ENCODE results near the gene LRP1.

The LRP1 gene

DNA sequence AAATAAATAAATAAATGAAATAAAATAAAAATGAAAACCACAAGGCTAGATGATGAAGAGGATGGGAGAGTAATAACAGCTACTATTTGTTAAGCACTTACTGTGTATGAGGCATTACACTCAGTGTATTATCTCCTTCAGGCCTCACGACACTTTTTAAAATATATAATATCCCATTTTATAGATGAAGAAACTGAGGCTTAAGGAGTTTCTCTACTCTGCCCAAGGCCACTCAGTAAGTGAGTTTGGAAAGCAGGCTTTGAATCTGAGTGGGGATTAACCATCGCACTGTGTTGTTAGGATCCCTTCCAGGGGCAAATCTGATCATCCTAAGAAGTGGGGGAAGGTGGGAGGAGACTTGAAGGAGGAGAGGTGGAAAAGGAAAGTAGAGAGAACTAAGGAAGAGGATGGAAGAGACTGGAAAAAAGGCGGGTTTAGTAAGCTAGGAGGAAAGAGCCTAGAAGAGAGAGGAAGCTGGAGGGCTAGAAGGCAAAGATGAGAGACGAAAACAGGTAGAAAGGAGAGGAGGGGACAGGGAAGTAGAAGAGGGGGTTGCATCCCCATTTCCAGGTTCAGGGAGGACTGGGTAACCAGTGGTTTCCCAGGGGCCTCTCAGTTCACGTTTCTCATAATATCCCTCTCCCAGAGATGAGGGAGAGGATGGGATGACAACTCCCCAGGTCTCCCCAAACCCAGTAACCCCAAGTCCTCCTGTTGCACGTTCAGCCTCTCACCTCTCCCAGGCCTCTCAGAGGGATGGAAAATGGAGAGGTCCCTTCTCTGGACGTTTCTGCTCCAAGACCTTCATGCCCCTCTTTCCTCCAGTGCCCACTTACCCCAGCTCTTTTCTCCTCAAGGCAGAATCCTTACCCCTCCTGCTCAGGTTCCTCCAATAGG, 18.8 kb upstream of the LRP1 start:
- H3K4me1 ChIP-seq (ENCODE audit: insufficient read depth, insufficient read length), result peaks cover 14% of the 10 kb centered on the region
- H3K9me3 ChIP-seq (ENCODE audit: insufficient read depth, low read length), result no peaks in the 10 kb centered on the region
- no peak for DNase-seq (ENCODE audit: low read depth, low spot score)
- peak overlapping the region; percentile 50 for H3K9ac ChIP-seq (ENCODE audit: insufficient read length, low read depth)
- H3K27me3 ChIP-seq (ENCODE audit: insufficient read depth, insufficient read length), result no peaks in the 10 kb centered on the region
- H3K36me3 ChIP-seq (ENCODE audit: insufficient read depth, insufficient read length, low read length), result peaks cover 43% of the 10 kb centered on the region
- peak overlapping the region; percentile 84 for H3K4me3 ChIP-seq (ENCODE audit: insufficient read length, low read depth)
- TF ChIP-seq YY1 (IDR thresholded peaks at IDR 0.05; ENCODE audit: insufficient read depth, insufficient read length), result no peak
- TF ChIP-seq SUZ12 (IDR thresholded peaks at IDR 0.05; ENCODE audit: extremely low read depth, insufficient read depth, insufficient read length), result no peak
- no peak for TF ChIP-seq ZNF274 (IDR thresholded peaks at IDR 0.05; ENCODE audit: low read depth, low read length)

DNA sequence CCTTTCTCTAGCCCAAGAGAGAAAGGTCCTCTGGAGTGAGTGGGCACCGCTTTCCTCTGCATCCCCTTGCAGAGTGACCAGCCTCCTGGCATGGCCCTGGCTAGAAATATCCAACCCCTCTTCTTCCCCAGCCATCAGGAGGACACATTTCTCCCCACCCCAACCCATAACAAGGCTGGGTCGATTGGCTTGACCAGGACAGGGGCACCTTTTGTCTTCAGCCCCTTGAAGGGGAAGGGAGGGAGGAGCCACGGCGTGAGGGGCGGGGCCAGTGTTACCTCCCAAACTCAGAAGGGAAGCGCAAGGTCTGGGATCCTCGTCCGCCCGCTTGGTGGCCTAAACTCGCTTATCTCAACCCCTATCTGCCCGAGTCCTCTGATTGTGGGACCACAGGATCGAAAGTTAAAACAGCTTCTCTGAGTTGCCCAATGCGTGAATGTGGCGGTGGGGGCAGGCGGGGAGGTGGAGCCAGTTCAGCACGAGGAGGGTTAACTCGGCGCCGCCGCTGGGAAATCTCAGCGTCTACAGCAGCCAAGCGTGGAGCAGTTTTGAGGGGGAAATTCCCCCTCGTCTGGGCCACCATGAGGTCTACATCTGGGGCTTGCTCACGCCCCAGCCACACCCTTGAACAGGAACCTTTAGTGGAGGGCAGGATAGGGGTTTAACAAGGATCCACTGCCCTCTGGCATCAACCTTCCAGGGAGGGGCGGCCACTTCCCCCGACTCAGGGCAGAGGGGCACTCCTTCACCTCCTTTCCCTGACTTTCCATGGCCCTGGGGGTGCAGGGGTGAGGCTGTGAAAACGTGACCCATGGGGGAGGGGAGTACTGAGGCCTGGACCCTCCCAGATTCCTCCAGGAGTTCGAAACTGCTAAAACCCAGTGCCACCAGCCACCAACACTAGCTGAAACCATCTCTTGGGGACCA, 17.9 kb upstream of the LRP1 start:
- H3K4me3 ChIP-seq (ENCODE audit: insufficient read length, low read depth), result peak overlapping the region; percentile 84
- TF ChIP-seq SUZ12 (IDR thresholded peaks at IDR 0.05; ENCODE audit: extremely low read depth, insufficient read depth, insufficient read length) (no peak), ZNF274 (IDR thresholded peaks at IDR 0.05; ENCODE audit: low read depth, low read length) (no peak), YY1 (IDR thresholded peaks at IDR 0.05; ENCODE audit: insufficient read depth, insufficient read length) (no peak)
- peaks cover 14% of the 10 kb centered on the region for H3K4me1 ChIP-seq (ENCODE audit: insufficient read depth, insufficient read length)
- peaks cover 34% of the 10 kb centered on the region for H3K36me3 ChIP-seq (ENCODE audit: insufficient read depth, insufficient read length, low read length)
- no peaks in the 10 kb centered on the region for H3K9me3 ChIP-seq (ENCODE audit: insufficient read depth, low read length)
- no peak for DNase-seq (ENCODE audit: low read depth, low spot score)
- peak overlapping the region; percentile 96 for H3K9ac ChIP-seq (ENCODE audit: insufficient read length, low read depth)
- no peaks in the 10 kb centered on the region for H3K27me3 ChIP-seq (ENCODE audit: insufficient read depth, insufficient read length)

DNA sequence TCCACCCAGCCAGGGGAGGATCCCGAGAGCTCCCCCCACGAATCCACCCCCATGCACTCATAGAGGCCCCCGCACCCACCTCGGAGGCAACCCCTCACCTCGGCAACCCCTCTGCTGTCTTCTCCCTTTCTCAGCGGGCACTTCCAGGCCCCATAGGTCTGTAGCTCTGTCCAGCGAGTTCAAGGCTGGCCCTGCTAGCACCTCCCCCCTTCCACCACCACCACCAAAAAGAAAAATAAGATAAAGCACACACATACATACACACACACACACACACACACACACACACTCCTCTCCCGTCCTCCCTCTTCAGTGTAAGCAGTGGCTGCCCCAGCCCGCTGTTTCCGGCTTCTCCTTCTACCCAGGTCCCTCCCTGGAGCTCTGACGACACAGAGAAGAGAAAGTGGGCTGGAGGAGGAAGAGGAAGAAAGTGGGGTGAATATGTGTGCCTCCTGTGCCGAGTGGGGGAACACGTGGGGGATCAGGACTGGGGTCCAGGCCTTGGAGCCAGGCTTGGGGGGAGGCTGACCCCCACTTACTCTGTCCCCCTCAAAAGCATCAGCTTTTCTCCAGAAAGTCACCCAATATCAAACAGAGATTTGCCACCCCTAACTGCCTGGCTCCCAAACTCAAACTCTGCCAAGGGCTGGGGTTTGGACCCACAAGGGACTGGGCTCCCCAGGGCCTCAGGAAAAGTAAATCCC, 17.1 kb upstream of the LRP1 start, which contains the start of gene STAT6:
STAT6 (minus strand) TSS at position 332 of the 704 bp plus-strand sequence. CDS start 3,084 bp downstream, outside the sequence.
- H3K9me3 ChIP-seq (ENCODE audit: insufficient read depth, low read length), result no peaks in the 10 kb centered on the region
- H3K4me1 ChIP-seq (ENCODE audit: insufficient read depth, insufficient read length), result peaks cover 14% of the 10 kb centered on the region
- peak within 1 kb of the TSS; percentile 84 for H3K4me3 ChIP-seq (ENCODE audit: insufficient read length, low read depth)
- no peak for DNase-seq (ENCODE audit: low read depth, low spot score)
- no peaks in the 10 kb centered on the region for H3K27me3 ChIP-seq (ENCODE audit: insufficient read depth, insufficient read length)
- H3K9ac ChIP-seq (ENCODE audit: insufficient read length, low read depth), result peak within 1 kb of the TSS; percentile 96
- peaks cover 25% of the 10 kb centered on the region for H3K36me3 ChIP-seq (ENCODE audit: insufficient read depth, insufficient read length, low read length)
- TF ChIP-seq SUZ12 (IDR thresholded peaks at IDR 0.05; ENCODE audit: extremely low read depth, insufficient read depth, insufficient read length) (no peak), YY1 (IDR thresholded peaks at IDR 0.05; ENCODE audit: insufficient read depth, insufficient read length) (no peak), ZNF274 (IDR thresholded peaks at IDR 0.05; ENCODE audit: low read depth, low read length) (no peak)

DNA sequence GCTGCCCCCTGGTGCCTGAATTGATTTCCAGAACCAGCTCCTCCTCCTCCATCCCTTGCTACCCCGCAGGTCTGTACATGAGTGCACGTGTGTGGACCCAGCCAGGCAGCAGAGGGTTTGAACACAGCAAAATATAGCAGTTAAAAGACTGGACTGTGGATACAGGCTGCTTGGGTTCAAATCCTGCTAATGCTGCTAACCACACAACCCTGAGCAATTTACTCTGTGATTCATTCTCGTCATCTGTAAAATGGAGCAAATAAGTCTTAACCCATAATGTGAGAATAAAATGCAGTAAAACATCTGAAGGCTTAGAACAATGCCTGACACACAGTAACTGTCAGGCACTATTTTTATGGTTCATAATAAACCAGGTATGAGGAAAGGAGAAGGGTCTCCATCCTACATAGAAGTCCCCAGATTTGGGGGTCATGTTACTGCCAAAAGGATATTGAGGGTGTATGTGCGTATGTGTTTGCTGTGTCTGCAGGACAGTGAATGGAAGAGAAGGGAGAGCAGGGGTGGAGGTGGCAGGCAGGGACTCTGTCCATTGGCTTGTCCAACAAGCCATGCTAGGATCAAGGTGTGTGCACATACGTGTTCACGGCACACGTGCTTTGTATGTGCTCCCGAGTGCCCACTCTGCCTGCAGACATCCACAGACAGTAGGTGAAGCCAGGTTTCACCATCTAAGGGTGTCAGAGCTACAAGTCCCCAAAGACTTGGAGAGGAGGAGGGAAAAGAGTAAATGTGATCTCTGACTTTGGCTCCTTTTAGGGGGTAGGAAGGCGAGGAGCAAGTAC, 15.6 kb upstream of the LRP1 start:
- Histone ChIP-seq H3K27me3 (ENCODE audit: insufficient read depth, insufficient read length) (no peaks in the 10 kb centered on the region), H3K36me3 (ENCODE audit: insufficient read depth, insufficient read length, low read length) (peaks cover 10% of the 10 kb centered on the region), H3K9ac (ENCODE audit: insufficient read length, low read depth) (peak overlapping the region; percentile 96), H3K4me3 (ENCODE audit: insufficient read length, low read depth) (peak overlapping the region; percentile 84), H3K4me1 (ENCODE audit: insufficient read depth, insufficient read length) (peaks cover 14% of the 10 kb centered on the region), H3K9me3 (ENCODE audit: insufficient read depth, low read length) (no peaks in the 10 kb centered on the region)
- DNase-seq (ENCODE audit: low read depth, low spot score), result no peak
- no peak for TF ChIP-seq SUZ12 (IDR thresholded peaks at IDR 0.05; ENCODE audit: extremely low read depth, insufficient read depth, insufficient read length)
- no peak for TF ChIP-seq YY1 (IDR thresholded peaks at IDR 0.05; ENCODE audit: insufficient read depth, insufficient read length)
- TF ChIP-seq ZNF274 (IDR thresholded peaks at IDR 0.05; ENCODE audit: low read depth, low read length), result no peak

DNA sequence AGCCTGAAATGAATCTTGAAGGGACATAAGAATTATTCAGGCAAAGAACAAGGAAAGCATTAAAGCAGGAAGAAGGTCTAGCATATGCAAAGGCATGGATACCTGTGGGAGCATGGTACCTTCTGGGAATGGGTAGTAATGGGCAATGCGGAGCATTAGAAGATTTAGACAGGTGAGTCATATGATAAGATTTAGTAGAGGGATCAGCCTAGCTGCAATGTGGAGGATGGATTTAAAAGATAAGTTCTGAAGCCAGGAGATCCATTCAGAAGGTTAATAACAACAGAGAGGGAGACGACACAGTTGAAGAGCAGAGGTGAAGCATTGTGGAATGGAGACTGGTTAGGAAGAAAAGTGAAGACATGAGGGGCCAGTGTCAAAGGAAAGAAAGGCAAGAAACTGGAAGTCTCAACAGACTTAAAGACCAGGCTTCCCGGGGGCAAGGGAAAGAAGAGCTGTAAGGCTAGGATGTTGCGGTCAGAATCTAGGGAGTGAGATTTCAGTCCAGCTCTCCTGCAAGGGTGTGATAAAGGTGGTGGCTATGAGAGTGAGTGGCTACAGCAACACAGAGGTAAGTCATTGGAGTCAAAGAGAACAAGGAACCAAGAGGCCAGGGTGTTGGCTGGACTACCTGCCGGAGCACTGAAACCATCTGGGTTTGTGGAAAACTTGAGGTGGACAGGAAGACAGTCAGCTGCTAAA, 11.6 kb upstream of the LRP1 start:
- H3K36me3 ChIP-seq (ENCODE audit: insufficient read depth, insufficient read length, low read length), result no peaks in the 10 kb centered on the region
- DNase-seq (ENCODE audit: low read depth, low spot score), result no peak
- H3K9ac ChIP-seq (ENCODE audit: insufficient read length, low read depth), result no peak overlapping the region
- TF ChIP-seq SUZ12 (IDR thresholded peaks at IDR 0.05; ENCODE audit: extremely low read depth, insufficient read depth, insufficient read length), result no peak
- TF ChIP-seq YY1 (IDR thresholded peaks at IDR 0.05; ENCODE audit: insufficient read depth, insufficient read length), result no peak
- TF ChIP-seq ZNF274 (IDR thresholded peaks at IDR 0.05; ENCODE audit: low read depth, low read length), result no peak
- no peak overlapping the region for H3K4me3 ChIP-seq (ENCODE audit: insufficient read length, low read depth)
- H3K4me1 ChIP-seq (ENCODE audit: insufficient read depth, insufficient read length), result peaks cover 6% of the 10 kb centered on the region
- H3K27me3 ChIP-seq (ENCODE audit: insufficient read depth, insufficient read length), result no peaks in the 10 kb centered on the region
- no peaks in the 10 kb centered on the region for H3K9me3 ChIP-seq (ENCODE audit: insufficient read depth, low read length)

All from NT2/D1 (cell line).